Measurements from ENCODE around the gene RBM19.

The RBM19 gene

DNA sequence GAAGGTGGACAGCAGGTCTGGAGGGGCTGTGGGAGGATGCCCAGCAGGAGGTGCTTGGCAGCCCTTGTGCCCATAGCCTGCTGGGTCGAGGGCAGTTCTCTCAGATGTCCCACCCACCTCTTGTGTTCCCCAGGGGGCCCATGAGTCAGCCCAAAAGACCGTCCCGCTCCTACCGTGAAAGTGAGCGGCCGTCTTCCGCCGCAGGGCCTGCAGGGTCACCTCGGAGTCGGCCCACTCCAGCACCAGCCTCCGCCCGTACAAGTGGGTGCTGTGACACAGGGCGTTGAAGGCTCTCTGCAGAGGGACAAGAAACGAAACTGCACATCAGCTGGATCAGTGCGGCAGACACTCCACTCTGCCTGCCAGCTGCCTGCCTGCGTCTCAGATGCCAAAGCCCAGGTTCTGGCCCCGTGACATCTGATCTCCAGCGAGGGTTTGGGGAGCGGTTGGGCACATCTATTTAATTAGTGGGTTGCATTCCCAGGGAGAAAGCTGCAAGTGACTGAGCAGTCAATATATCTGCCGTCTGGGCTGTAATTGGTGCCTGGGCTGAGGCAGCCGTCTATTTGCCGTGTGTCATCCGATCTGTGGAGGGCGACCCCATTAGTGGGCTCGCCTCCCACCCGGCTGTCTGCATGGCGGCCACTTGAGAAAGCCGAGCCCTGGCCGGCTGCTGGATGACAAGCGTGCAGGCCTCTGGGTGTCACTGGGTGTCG, 121.5 kb downstream of the RBM19 start:
- no peak overlapping the region for H3K4me3 ChIP-seq (ENCODE audit: low read depth, low read length)
- TF ChIP-seq, protein P1, sequence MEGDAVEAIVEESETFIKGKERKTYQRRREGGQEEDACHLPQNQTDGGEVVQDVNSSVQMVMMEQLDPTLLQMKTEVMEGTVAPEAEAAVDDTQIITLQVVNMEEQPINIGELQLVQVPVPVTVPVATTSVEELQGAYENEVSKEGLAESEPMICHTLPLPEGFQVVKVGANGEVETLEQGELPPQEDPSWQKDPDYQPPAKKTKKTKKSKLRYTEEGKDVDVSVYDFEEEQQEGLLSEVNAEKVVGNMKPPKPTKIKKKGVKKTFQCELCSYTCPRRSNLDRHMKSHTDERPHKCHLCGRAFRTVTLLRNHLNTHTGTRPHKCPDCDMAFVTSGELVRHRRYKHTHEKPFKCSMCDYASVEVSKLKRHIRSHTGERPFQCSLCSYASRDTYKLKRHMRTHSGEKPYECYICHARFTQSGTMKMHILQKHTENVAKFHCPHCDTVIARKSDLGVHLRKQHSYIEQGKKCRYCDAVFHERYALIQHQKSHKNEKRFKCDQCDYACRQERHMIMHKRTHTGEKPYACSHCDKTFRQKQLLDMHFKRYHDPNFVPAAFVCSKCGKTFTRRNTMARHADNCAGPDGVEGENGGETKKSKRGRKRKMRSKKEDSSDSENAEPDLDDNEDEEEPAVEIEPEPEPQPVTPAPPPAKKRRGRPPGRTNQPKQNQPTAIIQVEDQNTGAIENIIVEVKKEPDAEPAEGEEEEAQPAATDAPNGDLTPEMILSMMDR (IDR thresholded peaks at IDR 0.05; ENCODE audit: low read depth, low read length): no peak

GRCh38 chr12:113842699-113843098, 123.4 kb downstream of the RBM19 start:
- TF ChIP-seq, protein P1 (IDR thresholded peaks at IDR 0.05; ENCODE audit: low read depth, low read length): no peak

GRCh38 chr12:113841786-113842185, 124.3 kb downstream of the RBM19 start:
- H3K4me3 ChIP-seq (ENCODE audit: low read depth, low read length): no peak overlapping the region
- TF ChIP-seq, protein P1 (IDR thresholded peaks at IDR 0.05; ENCODE audit: low read depth, low read length): no peak

More at GRCh38 chr12:113842699-113843098, 123.4 kb downstream of the RBM19 start:
- H3K4me3 ChIP-seq (ENCODE audit: low read depth, low read length): no peak overlapping the region

- TF ChIP-seq, protein P1 (IDR thresholded peaks at IDR 0.05; ENCODE audit: low read depth, low read length): no peak
- no peak overlapping the region for H3K4me3 ChIP-seq (ENCODE audit: low read depth, low read length)
Observed at GRCh38 chr12:113840401-113841042, 125.6 kb downstream of the RBM19 start.

DNA sequence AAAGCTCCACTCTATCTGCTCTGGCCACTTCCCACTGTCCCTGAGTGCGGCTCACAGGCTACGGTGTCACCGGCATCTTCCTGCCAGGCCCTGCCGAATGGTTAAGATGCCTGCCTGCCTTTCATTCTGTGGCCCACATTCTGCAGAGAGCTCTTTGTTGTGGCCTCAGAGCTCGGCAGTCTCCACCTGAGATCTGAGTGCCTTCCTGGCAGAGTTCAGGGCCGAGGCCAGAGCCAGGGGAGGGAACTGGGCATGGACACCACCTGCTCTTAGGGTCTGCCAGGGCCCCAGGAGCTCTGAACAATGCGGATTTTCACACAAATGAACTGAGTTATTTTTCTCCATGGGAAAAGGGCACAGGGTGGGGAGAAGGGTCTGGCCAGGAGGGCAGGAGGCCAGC, 127.2 kb downstream of the RBM19 start:
- TF ChIP-seq, protein P1 (IDR thresholded peaks at IDR 0.05; ENCODE audit: low read depth, low read length): no peak
- no peak overlapping the region for H3K4me3 ChIP-seq (ENCODE audit: low read depth, low read length)

GRCh38 chr12:113837528-113838296, 128.4 kb downstream of the RBM19 start:
- H3K4me3 ChIP-seq (ENCODE audit: low read depth, low read length): no peak overlapping the region
- TF ChIP-seq, protein P1 (IDR thresholded peaks at IDR 0.05; ENCODE audit: low read depth, low read length): 0 out of 2 replicates have a peak, but pooled peaks have one; percentile 10
